ENCODE data around the gene CAPN8.

CAPN8 gene

GRCh38 chr1:223680188-223680587 is 14.7 kb upstream of the CAPN8 start:
- TF ChIP-seq CTCF (IDR thresholded peaks at IDR 0.05; ENCODE audit: low read depth, low read length) = no peak
- DNase-seq (ENCODE audit: extremely low read depth, low read depth) = no peak

- DNase-seq (ENCODE audit: extremely low read depth, low read depth) = no peak
- no peak for TF ChIP-seq CTCF (IDR thresholded peaks at IDR 0.05; ENCODE audit: low read depth, low read length)
These were observed 13.3 kb upstream of the CAPN8 start for GRCh38 chr1:223678841-223679240.

DNA sequence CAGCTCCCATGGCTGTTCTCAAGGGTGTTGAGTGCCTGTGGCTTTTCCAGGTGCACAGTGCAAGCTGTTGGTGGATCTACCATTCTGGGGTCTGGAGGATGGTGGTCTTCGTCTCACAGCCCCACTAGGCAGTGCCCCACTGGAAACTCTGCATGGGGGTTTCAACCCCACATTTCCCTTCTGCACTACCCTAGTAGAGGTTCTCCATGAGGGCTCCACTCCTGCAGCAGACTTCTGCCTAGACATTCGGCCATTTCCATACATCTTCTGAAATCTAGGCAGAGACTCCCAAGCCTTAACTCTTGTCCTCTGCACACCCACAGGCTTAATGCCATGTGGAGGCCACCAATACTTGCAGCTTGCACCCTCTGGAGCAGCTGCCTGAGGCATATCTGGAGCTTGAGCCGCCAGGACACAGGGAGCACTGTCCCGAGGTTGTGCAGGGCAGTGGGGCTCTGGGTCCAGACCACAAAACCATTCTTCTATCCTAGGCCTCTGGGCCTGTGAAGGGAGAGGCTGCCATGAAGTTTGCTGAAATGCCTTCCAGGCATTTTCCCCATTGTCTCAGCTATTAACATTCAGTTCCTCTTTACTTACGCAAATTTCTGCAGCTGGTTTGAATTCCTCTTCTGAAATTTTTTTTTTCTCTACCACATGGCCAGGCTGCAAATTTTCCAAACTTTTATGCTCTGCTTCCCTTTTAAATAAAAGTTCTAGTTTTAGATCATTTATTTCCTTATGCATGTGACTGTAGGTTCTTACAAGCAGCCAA is 8.8 kb upstream of the CAPN8 start:
- no peak for DNase-seq (ENCODE audit: extremely low read depth, low read depth)

DNA sequence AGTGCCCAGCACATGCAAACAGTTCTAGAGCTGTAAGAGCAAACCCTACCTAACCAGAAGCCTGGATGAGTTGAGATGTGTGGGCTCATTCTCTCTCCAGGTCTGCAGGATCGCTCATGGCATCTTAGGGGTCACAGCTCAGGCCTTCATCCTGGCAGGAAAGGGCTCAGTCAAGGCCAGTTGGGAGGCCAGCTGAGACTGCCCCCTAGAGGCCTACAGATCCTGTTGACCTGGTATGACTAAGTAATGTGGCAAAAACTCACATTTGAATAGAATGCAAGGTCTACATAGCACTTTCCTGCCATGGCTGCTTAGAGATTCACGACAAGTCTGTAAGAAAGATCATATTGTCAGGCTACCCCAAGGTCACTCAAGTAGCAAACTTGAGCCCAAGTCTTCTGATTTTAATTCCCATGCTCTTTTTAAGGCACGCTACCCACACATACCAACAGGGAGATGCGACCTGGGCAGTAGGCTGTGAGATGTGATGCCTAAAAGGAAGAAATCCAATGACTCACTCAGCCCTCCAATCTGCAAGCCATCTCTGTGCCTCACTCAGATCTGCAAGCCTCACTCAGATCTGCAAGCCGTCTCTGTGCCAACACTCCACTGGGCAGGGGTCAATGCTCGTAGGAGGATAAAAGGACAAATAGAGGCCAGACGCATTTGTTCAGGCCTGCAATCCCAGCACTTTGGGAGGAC is 5.1 kb upstream of the CAPN8 start:
- DNase-seq (ENCODE audit: extremely low read depth, low read depth) = no peak
- peak; percentile 32 for TF ChIP-seq CTCF (IDR thresholded peaks at IDR 0.05; ENCODE audit: low read depth, low read length)

More for the DNA sequence above, 8.8 kb upstream of the CAPN8 start:
- no peak for TF ChIP-seq CTCF (IDR thresholded peaks at IDR 0.05; ENCODE audit: low read depth, low read length)

- no peak for TF ChIP-seq CTCF (IDR thresholded peaks at IDR 0.05; ENCODE audit: low read depth, low read length)
These were observed 3.7 kb upstream of the CAPN8 start for GRCh38 chr1:223669003-223669795.

GRCh38 chr1:223667484-223668182 is 2.1 kb upstream of the CAPN8 start:
- DNase-seq (ENCODE audit: extremely low read depth, low read depth) = no peak
- TF ChIP-seq CTCF (IDR thresholded peaks at IDR 0.05; ENCODE audit: low read depth, low read length) = no peak

More at GRCh38 chr1:223669003-223669795, 3.7 kb upstream of the CAPN8 start:
- DNase-seq (ENCODE audit: extremely low read depth, low read depth) = no peak
